Activated CD4-positive, alpha-beta T cell treated with anti-CD3 and anti-CD28 coated beads for 4 hours (primary cell): ENCODE data around the gene ABCA4.

Experiments used
- DNase-seq, 2 donors: peaks; one replicate each; pipeline ENCODE4 v3.0.0-alpha.2; 2020

Gene ABCA4

GRCh38 chr1:94079080-94079940, 41.6 kb downstream of the ABCA4 start:
- DNase-seq, result no peak

DNA sequence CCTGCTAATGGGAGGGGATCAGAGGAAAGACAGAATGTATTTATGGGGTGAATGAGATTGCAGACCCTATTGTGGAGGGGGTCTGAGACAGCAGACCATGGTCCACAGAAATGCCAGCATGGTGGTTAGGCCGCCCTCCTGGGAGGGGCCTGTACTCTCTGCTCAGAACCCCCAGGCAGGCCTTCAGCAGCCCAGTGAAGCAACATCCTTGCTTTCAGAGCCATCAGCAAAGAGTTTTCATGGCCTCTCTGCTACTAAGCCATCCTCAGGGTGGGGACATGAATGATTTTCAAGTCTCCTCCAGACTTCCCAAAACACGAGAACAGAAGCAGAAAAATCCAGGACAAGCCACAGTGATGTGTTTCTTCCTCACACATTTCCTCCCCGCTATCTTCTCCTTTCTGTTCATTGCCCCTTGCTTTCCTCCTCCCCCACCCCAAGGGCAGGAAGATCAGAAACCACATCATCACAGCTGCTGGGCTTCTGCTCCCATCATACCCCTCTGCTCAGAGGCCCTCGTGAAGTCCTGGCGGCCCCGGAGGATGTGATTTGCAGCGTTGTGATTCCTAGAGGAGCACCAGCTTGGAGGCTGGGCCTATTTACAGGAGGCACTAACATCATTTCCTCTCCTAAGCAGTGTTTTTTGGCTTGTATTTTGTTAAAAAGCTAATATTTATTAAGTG, 48.0 kb downstream of the ABCA4 start:
- no peak for DNase-seq

- no peak for DNase-seq
Observed at GRCh38 chr1:94071976-94072375, 49.0 kb downstream of the ABCA4 start.

- no peak for DNase-seq
Observed at GRCh38 chr1:94071391-94071790, 49.6 kb downstream of the ABCA4 start.

- no peak for DNase-seq
Observed at GRCh38 chr1:94070865-94071264, 50.1 kb downstream of the ABCA4 start.

DNA sequence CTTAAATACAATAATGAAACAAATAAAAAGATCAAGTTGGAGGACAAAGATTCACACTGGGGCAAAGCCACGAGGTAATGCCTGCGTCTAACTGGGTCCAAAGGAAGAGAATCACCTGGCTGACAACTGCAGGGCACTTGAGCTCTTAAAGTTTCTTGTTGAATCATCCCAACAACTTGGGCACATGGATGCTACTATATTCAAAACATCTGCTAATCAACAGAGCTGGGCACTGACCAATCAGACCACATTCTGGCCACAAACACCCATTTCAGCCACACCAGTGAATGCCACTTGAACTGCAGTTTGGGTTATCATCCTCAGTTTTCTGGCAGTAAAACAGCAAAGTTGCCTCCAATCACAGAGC, 51.0 kb downstream of the ABCA4 start:
- DNase-seq, result no peak

DNA sequence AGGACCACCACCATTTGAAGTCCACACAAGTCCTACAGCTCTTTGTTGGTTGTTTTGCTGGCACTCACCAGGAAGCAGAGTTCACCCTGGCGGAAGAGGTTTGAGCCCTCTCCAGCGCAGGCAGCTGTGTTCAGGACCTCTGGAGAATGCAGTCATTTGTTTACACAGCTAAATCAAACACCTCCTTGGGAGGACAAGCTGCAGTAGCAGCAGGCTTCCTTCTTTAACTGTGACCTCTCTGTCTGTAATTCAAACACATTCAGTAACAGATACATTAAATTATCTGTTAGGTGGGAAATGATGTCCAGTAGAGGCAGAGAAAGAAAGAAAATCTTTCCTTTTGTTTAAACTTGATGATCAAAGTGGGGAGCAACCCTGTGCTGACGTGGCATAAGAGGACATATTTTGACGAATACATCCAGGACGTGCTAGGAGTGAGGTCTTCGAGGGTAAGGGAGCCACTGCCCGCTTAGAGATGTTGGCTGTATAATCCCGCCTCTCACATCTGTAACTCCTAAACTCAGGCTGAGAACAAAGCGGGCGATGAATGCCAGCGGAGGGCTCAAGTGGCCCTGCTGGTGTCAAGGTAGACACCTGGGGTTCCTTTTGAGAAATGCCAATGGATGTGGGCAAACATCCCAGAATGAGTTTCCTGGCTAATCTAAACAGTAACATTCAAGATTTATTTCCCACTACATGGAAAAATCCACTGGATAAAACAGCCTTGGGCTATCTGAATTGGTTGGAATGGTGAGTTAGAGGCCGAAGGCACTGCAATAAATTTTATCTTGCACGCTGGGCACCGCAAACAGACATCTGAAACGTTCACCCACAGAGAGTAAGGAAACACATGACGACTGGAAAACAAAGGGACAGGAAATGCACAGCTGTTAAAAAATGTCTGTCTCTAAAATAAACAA, 51.7 kb downstream of the ABCA4 start:
- DNase-seq, result no peak

GRCh38 chr1:94068096-94068998, 52.6 kb downstream of the ABCA4 start:
- DNase-seq, result no peak

DNA sequence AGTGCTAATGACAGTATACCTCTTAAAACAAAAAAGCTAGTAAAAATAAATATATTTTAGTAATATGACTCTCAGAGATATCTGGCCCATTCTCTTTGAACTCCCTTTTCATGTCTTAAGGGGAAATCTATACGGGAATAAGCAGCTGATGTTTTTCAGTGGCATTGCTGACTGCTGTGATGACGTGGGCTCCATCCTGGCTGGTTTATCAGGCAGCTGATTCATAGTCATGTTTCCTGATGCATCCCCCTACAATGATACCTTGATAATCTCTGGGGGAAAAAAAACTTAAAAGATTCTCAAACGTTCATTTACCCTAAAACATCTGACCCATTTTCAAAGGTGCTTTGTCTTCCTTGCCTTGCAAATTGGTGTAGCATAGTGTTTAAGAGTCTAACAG, 53.8 kb downstream of the ABCA4 start:
- DNase-seq, result no peak

DNA sequence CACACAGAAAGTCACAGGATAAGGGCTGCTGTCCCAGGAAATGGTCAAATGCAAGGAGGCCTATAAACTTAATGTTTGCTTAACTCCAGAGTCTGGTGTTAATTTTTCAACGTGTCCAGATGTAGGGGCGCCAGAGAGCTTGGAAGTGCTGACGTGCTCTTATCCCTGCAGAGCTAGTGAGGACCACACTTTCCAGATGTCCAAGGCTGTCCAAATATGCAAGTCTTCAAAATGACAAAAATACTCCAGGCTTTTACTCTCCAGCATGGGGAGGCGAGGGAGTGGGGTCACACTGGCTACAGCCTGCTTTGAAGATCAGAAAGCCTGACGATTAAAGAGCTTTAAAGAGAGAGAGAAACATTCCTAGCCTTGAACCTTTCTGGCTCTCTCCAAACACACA, 57.6 kb downstream of the ABCA4 start:
- no peak for DNase-seq

DNA sequence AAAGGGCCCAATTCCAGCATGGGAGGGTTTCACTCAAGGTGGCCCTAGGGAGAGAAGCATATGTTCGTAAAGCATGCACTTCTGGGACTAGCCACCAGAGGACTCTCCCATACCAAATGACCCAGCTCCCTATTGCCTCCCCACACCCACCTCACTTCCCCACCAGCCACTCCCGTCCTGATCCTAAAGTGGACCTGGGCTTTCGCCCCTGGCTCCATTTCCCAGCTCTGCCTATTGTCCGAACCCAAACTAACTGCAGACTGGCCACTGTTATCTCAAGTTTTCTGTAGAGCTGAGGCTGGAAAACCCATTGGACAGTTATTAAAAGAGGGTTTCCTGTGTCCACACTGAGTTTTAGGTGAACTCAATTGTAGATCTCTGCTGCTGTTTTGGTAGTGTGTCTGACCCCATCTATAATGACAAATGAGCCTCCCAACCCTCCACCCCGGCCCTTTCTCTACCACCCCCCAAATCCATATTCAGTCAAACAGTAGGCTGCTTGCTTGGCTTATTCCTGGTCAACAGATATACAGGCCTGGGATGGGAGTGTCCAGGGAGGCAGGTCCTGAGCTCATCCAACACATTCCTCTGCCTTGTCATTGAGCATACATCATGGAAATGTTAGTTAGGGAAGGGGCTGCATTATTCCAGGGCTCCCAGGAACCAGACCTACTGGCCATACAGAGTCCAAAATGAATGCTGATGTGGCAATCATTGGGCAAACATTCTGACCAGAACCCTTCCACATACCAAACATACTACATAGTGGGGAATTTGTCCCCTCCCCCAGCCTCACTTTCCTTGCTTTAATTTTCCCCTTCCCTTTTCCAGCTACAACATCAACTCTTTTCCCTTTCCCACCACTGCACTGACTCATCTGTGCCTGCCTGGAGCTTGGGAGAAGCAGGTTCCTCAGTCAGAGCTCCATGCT, 59.2 kb downstream of the ABCA4 start:
- peak in 1 of 2 donors; percentile 14 for DNase-seq

DNA sequence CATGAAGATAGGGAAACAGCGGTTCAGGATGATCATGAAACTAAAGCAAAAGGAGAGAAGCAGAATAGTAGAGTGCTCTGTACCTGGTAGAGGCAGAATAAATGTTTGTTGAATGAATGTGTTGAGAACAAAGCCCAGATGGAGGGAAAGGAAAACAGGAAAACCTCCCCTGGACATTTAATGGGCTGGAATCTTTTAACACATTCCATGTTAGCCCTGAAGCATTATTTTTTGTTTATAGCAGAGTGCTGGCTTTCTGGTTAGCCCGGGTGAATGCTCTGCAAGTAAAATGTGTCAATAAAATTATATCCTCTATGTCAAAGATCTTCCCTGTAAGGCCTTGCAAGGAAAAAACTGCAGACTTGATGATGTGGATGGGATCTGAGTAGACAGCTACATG, 60.2 kb downstream of the ABCA4 start:
- DNase-seq, result no peak

GRCh38 chr1:94058766-94059165, 62.2 kb downstream of the ABCA4 start:
- no peak for DNase-seq

GRCh38 chr1:94056996-94057395, 64.0 kb downstream of the ABCA4 start:
- DNase-seq, result no peak

GRCh38 chr1:94056171-94056570, 64.8 kb downstream of the ABCA4 start:
- no peak for DNase-seq

DNA sequence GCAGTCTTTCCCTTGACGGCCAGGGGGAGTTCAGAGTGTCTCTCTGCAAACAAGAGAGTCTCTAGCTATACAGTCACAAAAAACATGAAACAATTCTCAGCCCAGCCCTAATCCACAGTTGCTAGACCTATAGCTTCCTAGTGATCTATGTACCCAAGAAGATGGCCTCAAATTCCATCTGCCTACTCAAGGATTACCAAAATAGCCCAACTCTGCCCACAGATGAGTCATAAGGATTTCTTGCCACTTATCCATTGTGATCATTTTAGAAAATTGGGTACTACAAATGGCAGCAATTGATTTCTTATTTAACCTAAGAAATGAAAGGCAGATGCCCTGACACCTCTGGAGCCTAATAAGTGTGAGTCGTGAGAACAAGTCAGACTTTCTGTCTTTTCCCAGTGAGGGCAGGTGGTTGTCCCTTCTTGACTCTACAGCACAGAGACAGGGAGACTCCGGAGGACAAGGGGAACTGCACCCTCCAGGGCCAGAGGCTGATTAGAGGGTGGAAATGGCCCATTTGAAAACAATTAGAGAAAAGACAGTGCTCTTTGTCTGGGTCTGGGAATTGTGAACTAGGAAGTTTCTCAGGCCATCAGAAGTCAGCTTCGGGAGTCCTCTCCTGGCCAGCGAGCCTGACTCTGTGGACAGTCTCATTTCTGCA, 65.4 kb downstream of the ABCA4 start:
- no peak for DNase-seq

DNA sequence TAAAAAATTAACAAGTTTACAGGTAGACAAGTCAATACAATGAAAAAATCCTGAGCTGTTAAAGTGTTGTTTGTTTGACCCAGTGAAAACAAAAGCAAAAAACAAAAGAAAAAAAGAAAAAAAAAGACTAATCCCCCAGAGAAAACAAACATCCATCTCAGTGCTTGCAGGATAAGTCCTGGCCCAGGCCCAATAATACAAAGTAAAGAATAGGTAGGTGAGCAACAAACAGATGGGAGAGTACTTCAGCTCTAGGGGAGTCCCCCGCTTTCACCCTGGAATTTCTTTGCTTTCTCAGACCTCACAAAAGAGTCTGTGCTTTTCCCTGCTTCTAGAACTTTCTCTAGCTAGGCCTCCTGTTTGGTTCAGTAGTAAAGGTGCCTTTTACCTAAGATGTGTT, 70.3 kb downstream of the ABCA4 start:
- DNase-seq, result no peak

GRCh38 chr1:94050254-94050653, 70.7 kb downstream of the ABCA4 start:
- DNase-seq, result no peak

DNA sequence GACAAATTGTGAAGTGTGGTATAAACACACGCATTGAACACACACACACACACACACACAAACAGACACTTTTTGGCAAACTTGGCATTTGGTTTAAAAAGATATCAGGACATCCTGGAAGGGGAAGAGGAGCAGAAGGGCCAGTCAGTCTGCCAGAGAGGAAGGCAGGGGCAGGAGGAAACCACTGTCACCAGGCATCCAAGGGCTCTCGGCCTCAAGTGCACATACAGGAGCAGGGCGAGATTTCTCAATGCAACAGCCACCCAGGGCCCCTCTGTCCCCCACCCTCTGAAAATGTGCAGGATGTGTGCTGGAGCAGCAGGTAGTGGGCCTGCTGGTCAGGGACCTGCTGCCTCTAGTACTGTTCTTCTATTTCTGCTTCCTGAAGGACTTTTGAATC, 71.2 kb downstream of the ABCA4 start:
- no peak for DNase-seq

- no peak for DNase-seq
Observed at GRCh38 chr1:94048413-94049164, 72.4 kb downstream of the ABCA4 start.
